ENCODE measurements around the gene NEAT1.
"Not testable (repeated sequence)": the region's sequence is repeated elsewhere in the genome, so short reads cannot be mapped to it uniquely, and the experiment has no call there.

NEAT1 gene

GRCh38 chr11:65445101-65445603, 22.6 kb downstream of the NEAT1 start:
- Histone ChIP-seq H3K4me3 (ENCODE audit: control insufficient read depth in 1 of 7, extremely low read depth in 1 of 7, insufficient read depth in 4 of 7, low read depth in 2 of 7, low read length in 6 of 7) (no peak overlapping the region), H3K4me1 (ENCODE audit: control extremely low read depth in 1 of 4, control insufficient read depth in 4 of 4, insufficient read depth in 4 of 4, low read length in 3 of 4) (peaks cover 11 to 39% (median 30%) of the 10 kb centered on the region in 4 experiments), H3K27ac (ENCODE audit: insufficient read depth in 1 of 2, low read depth in 1 of 2, low read length in 2 of 2, poor library complexity in 1 of 2, severe bottlenecking in 2 of 2) (no peak overlapping the region), H3K27me3 (replicated peaks in 2 of 5; ENCODE audit: control insufficient read depth in 4 of 5, insufficient read depth in 5 of 5, low read length in 4 of 5) (no peaks in the 10 kb centered on the region), H3K9me3 (ENCODE audit: control extremely low read depth in 1 of 5, control insufficient read depth in 4 of 5, insufficient read depth in 2 of 5, low read depth in 1 of 5, low read length in 4 of 5) (no peaks in the 10 kb centered on the region), H3K36me3 (ENCODE audit: control insufficient read depth in 4 of 4, insufficient read depth in 4 of 4, low read length in 3 of 4) (peaks cover 0 to 25% (median 14%) of the 10 kb centered on the region in 4 experiments)
- 98% methylated on average over 8 of the region's 15 CpGs for WGBS (ENCODE audit: insufficient coverage)
- CTCF ChIA-PET: interaction anchor here (1.2 to 4.7 kb wide), 4 partner anchors 24 to 72 kb away, joined by 3 to 14 read pairs (median 6); no protein-coding TSS in a partner anchor
- no peak for DNase-seq
- POLR2A ChIA-PET: interaction anchor here (0.5 kb wide), 1 partner anchor 16 kb away, joined by 3 read pairs; no protein-coding TSS in a partner anchor

DNA sequence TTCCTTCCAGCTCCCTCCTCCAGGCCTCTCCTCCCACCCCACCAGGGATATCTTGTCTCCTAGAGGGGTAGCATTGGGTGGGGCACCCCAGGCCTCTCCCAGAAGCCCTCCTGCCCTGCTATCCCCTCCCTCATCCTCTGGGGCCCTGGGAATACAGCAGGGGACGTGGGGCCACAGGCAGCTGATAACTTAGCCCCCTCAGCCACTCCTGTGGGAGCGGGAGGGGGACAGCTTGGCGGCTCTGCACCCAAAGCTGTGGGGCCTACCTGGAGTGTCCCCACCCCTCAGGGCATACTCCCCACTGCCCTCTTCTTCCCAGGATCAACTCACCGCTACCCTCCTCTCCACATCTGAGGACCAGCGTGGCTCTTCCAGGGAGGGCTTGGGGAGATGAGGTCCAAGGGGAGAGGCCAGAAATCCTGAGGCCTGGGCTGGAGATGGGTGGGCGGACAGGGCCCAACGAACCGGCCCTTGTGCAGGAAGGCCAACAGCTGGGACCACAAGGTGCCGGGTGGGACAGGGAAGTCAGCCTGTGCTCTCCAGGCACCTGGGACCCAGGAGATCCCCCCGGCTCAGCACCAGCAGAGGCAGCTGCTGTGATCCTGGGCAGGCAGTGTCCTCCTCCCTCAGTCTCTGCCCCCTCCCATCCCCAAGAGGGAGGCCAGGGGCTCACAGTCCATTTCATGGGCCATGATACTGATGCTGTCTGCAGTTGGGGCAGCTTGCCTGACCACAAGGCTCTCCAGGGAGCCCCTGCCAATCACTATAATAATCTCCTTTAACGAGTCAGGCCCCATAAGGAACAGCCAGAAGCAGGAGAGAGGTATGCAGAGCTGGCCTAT, 23.2 kb downstream of the NEAT1 start:
- Histone ChIP-seq H3K36me3 (ENCODE audit: control insufficient read depth in 4 of 4, insufficient read depth in 4 of 4, low read length in 3 of 4) (peaks cover 0 to 25% (median 13%) of the 10 kb centered on the region in 4 experiments), H3K9me3 (ENCODE audit: control extremely low read depth in 1 of 5, control insufficient read depth in 4 of 5, insufficient read depth in 2 of 5, low read depth in 1 of 5, low read length in 4 of 5) (no peaks in the 10 kb centered on the region), H3K27me3 (replicated peaks in 2 of 5; ENCODE audit: control insufficient read depth in 4 of 5, insufficient read depth in 5 of 5, low read length in 4 of 5) (no peaks in the 10 kb centered on the region), H3K4me1 (ENCODE audit: control extremely low read depth in 1 of 4, control insufficient read depth in 4 of 4, insufficient read depth in 4 of 4, low read length in 3 of 4) (peaks cover 11 to 38% (median 29%) of the 10 kb centered on the region in 4 experiments), H3K27ac (ENCODE audit: insufficient read depth in 1 of 2, low read depth in 1 of 2, low read length in 2 of 2, poor library complexity in 1 of 2, severe bottlenecking in 2 of 2) (peak overlapping the region in 1 of 2 experiments; percentile 3), H3K4me3 (ENCODE audit: control insufficient read depth in 1 of 7, extremely low read depth in 1 of 7, insufficient read depth in 4 of 7, low read depth in 2 of 7, low read length in 6 of 7) (no peak overlapping the region)
- 95% methylated on average over 8 of the region's 11 CpGs for WGBS (ENCODE audit: insufficient coverage)
- POLR2A ChIA-PET: interaction anchor here (0.9 to 1.2 kb wide), 2 partner anchors 9 to 62 kb away, joined by 3 to 4 read pairs; no protein-coding TSS in a partner anchor
- CTCF ChIA-PET: interaction anchor here (0.8 to 4.7 kb wide), 4 partner anchors 23 to 71 kb away, joined by 3 to 14 read pairs (median 4); no protein-coding TSS in a partner anchor
- no peak for DNase-seq

DNA sequence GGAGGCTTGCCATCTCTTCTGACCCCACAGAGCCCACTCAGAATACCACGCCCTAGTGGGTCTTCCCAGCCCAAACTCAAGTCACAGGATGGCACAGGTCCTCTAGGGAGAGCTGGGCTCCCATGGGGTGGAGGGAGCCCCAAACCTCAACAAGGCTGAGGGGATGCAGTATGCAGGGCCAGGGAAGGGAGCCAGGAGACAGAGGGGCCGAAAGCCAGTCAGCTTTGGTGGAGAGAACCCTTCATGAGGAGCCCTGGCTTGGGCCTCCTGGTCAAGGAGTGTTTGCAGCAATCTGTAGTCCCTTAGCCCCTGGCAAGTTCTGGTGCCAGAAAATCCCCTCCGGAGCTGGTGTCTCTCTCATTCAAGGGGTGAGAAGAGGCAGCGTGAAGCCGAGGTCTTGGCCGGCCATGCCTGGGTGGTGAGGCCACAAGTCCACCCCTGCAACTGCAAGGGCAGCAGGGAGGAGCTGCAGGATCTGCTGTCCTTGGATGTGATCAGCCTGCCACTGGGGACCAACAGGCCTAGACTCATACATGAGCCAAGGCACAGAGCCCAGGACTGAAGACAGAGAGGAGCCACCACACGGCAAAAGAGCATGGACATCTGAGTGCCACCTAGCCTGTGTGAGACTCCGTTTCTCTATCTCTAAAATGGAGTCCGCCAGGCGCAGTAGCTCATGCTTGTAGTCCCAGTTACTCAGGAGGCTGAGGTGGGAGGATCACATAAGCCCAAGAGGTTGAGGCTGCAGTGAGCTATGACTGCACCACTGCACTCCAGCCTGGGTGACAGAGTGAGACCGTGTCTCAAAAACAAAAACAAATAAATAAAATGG, 24.1 kb downstream of the NEAT1 start:
- peaks cover 0 to 25% (median 13%) of the 10 kb centered on the region in 4 experiments for H3K36me3 ChIP-seq (ENCODE audit: control insufficient read depth in 4 of 4, insufficient read depth in 4 of 4, low read length in 3 of 4)
- H3K4me1 ChIP-seq (ENCODE audit: control extremely low read depth in 1 of 4, control insufficient read depth in 4 of 4, insufficient read depth in 4 of 4, low read length in 3 of 4): peaks cover 11 to 34% (median 26%) of the 10 kb centered on the region in 4 experiments
- H3K4me3 ChIP-seq (ENCODE audit: control insufficient read depth in 1 of 7, extremely low read depth in 1 of 7, insufficient read depth in 4 of 7, low read depth in 2 of 7, low read length in 6 of 7): no peak overlapping the region
- no peaks in the 10 kb centered on the region for H3K9me3 ChIP-seq (ENCODE audit: control extremely low read depth in 1 of 5, control insufficient read depth in 4 of 5, insufficient read depth in 2 of 5, low read depth in 1 of 5, low read length in 4 of 5)
- ChIA-PET POLR2A (interaction anchor here (0.9 to 1.2 kb wide), 2 partner anchors 9 to 61 kb away, joined by 3 to 4 read pairs; no protein-coding TSS in a partner anchor), CTCF (interaction anchor here (0.7 to 4.7 kb wide), 5 partner anchors 22 to 60 kb away, joined by 3 to 14 read pairs (median 4); no protein-coding TSS in a partner anchor)
- H3K27ac ChIP-seq (ENCODE audit: insufficient read depth in 1 of 2, low read depth in 1 of 2, low read length in 2 of 2, poor library complexity in 1 of 2, severe bottlenecking in 2 of 2): no peak overlapping the region
- 99% methylated on average over 10 of the region's 11 CpGs for WGBS (ENCODE audit: insufficient coverage)
- DNase-seq: no peak
- no peaks in the 10 kb centered on the region for H3K27me3 ChIP-seq (replicated peaks in 2 of 5; ENCODE audit: control insufficient read depth in 4 of 5, insufficient read depth in 5 of 5, low read length in 4 of 5)

- no peaks in the 10 kb centered on the region for H3K27me3 ChIP-seq (replicated peaks in 2 of 5; ENCODE audit: control insufficient read depth in 4 of 5, insufficient read depth in 5 of 5, low read length in 4 of 5)
- H3K4me1 ChIP-seq (ENCODE audit: control extremely low read depth in 1 of 4, control insufficient read depth in 4 of 4, insufficient read depth in 4 of 4, low read length in 3 of 4): peaks cover 8 to 22% (median 14%) of the 10 kb centered on the region in 4 experiments
- WGBS (ENCODE audit: insufficient coverage): no CpG with 5 or more reads among the region's 2 CpGs
- ChIA-PET POLR2A (interaction anchor here (1.4 kb wide), 1 partner anchor 54 kb away, joined by 3 read pairs; no protein-coding TSS in a partner anchor), CTCF (interaction anchor here (0.6 to 1.0 kb wide), 2 partner anchors 21 to 24 kb away, joined by 3 read pairs; no protein-coding TSS in a partner anchor)
- H3K4me3 ChIP-seq (ENCODE audit: control insufficient read depth in 1 of 7, extremely low read depth in 1 of 7, insufficient read depth in 4 of 7, low read depth in 2 of 7, low read length in 6 of 7): no peak overlapping the region
- DNase-seq: no peak
- peaks cover 0 to 22% (median 13%) of the 10 kb centered on the region in 4 experiments for H3K36me3 ChIP-seq (ENCODE audit: control insufficient read depth in 4 of 4, insufficient read depth in 4 of 4, low read length in 3 of 4)
- H3K27ac ChIP-seq (ENCODE audit: insufficient read depth in 1 of 2, low read depth in 1 of 2, low read length in 2 of 2, poor library complexity in 1 of 2, severe bottlenecking in 2 of 2): no peak overlapping the region
- no peaks in the 10 kb centered on the region for H3K9me3 ChIP-seq (ENCODE audit: control extremely low read depth in 1 of 5, control insufficient read depth in 4 of 5, insufficient read depth in 2 of 5, low read depth in 1 of 5, low read length in 4 of 5)
Observed at GRCh38 chr11:65448074-65448417, 25.4 kb downstream of the NEAT1 start.

DNA sequence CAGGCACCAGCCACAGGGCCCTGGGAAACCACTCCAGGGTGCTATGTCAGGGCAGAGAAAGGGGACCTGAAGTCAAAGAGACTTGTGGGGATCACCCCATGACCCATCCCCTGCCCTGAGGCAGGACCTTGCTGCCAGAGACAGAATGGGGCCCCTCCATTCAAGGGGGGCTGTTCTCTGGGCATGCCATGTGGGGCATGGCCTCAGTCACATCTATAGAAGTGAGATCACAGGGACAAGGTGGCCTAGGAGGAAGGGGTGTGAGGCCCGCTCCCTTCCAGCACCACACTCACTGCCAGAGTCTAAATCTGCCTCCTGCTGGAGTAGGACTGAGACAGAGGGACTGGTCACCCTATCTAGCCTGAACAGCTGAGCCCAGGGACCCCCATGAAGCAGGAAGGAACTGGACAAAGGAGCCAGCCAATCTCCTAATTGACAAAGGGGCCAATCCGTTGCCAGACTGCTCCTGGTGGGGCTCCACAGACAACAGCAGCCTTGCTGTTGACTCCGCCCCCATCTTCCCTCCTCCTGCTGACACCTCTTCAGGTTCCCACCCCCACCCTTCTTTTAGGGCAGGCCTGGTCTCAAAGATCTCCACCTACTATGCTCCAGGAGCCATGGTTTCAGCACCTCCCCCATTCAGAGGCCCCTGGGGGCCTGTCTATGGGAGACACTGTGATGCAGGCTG, 26.0 kb downstream of the NEAT1 start:
- Histone ChIP-seq H3K27ac (ENCODE audit: insufficient read depth in 1 of 2, low read depth in 1 of 2, low read length in 2 of 2, poor library complexity in 1 of 2, severe bottlenecking in 2 of 2) (no peak overlapping the region), H3K4me3 (ENCODE audit: control insufficient read depth in 1 of 7, extremely low read depth in 1 of 7, insufficient read depth in 4 of 7, low read depth in 2 of 7, low read length in 6 of 7) (no peak overlapping the region), H3K27me3 (replicated peaks in 2 of 5; ENCODE audit: control insufficient read depth in 4 of 5, insufficient read depth in 5 of 5, low read length in 4 of 5) (no peaks in the 10 kb centered on the region), H3K9me3 (ENCODE audit: control extremely low read depth in 1 of 5, control insufficient read depth in 4 of 5, insufficient read depth in 2 of 5, low read depth in 1 of 5, low read length in 4 of 5) (no peaks in the 10 kb centered on the region), H3K4me1 (ENCODE audit: control extremely low read depth in 1 of 4, control insufficient read depth in 4 of 4, insufficient read depth in 4 of 4, low read length in 3 of 4) (peaks cover 3 to 17% (median 9%) of the 10 kb centered on the region in 4 experiments), H3K36me3 (ENCODE audit: control insufficient read depth in 4 of 4, insufficient read depth in 4 of 4, low read length in 3 of 4) (peaks cover 0 to 20% (median 12%) of the 10 kb centered on the region in 4 experiments)
- POLR2A ChIA-PET: interaction anchor here (1.4 kb wide), 1 partner anchor 53 kb away, joined by 3 read pairs; no protein-coding TSS in a partner anchor
- CTCF ChIA-PET: interaction anchor here (0.6 to 1.2 kb wide), 3 partner anchors 20 to 61 kb away, joined by 3 to 6 read pairs (median 3); no protein-coding TSS in a partner anchor
- 100% methylated on average over 2 of the region's 3 CpGs for WGBS (ENCODE audit: insufficient coverage)
- DNase-seq: no peak

- H3K36me3 ChIP-seq (ENCODE audit: control insufficient read depth in 4 of 4, insufficient read depth in 4 of 4, low read length in 3 of 4); H3K9me3 ChIP-seq (ENCODE audit: control extremely low read depth in 1 of 5, control insufficient read depth in 4 of 5, insufficient read depth in 2 of 5, low read depth in 1 of 5, low read length in 4 of 5); CTCF ChIA-PET; H3K4me3 ChIP-seq (ENCODE audit: control insufficient read depth in 1 of 7, extremely low read depth in 1 of 7, insufficient read depth in 4 of 7, low read depth in 2 of 7, low read length in 6 of 7); DNase-seq; H3K27me3 ChIP-seq (replicated peaks in 2 of 5; ENCODE audit: control insufficient read depth in 4 of 5, insufficient read depth in 5 of 5, low read length in 4 of 5); POLR2A ChIA-PET; H3K27ac ChIP-seq (ENCODE audit: insufficient read depth in 1 of 2, low read depth in 1 of 2, low read length in 2 of 2, poor library complexity in 1 of 2, severe bottlenecking in 2 of 2): not testable (repeated sequence)
- peaks cover 0 to 21% (median 16%) of the 10 kb centered on the region in 4 experiments for H3K4me1 ChIP-seq (ENCODE audit: control extremely low read depth in 1 of 4, control insufficient read depth in 4 of 4, insufficient read depth in 4 of 4, low read length in 3 of 4)
- WGBS (ENCODE audit: insufficient coverage): no CpG with 5 or more reads among the region's 30 CpGs
Observed at GRCh38 chr11:65451301-65451700, 28.7 kb downstream of the NEAT1 start.

All from common myeloid progenitor, CD34-positive (primary cell).